K562 (cell line): Measurements from ENCODE around the gene MSTN. TPM values are rescaled to one million over a fixed set of nuclear protein-coding genes. Genes with fewer than 3 reads are reported as not detected.

Experiments
- ATAC-seq: fragments of 200-7000 bp; cut with Tn5 transposase; 3 replicates; pipeline ENCODE4 v1.9.1; 2020; ENCODE audit warnings: moderate library complexity
- BruUV-seq: library from RNA; stranded (reverse); fragments of 400-500 nt; replicated peaks from 2 replicates; lab custom pipeline; 2021; lab: Mats Ljungman, UMichigan
- CTCF ChIA-PET: fragments of 300-600 bp; formaldehyde crosslinking; extraction: SDS; loops from one replicate; lab custom pipeline; 2021; ENCODE audit warnings: low intra/inter-chr PET ratio; lab: Yijun Ruan, JAX
- POLR2A ChIA-PET: fragments of 300-600, 350-650 bp; sonication (Branson Sonifier 250); formaldehyde crosslinking; extraction: SDS; loops from one replicate; lab custom pipeline; 2021; ENCODE audit warnings: antibody characterized with exemption, inconsistent platforms; lab: Yijun Ruan, JAX
- DNase-seq, 4 experiments: peaks; one replicate each; pipeline versions ENCODE4 v3.0.0 to v3.0.0-alpha.2; 2011 to 2018; ENCODE audit warnings: low spot score in 3 of 4, mixed read lengths in 3 of 4; ENCODE audit errors: extremely low read depth in 1 of 4
- FAIRE-seq: peaks from 2 replicates; lab custom pipeline; 2011; peaks lifted over from hg19 to GRCh38; lab: Jason Lieb, UNC
- H2AFZ ChIP-seq: 2 replicates; pipeline ENCODE4 v1.6.0; 2011; ENCODE audit warnings: low read depth, low read length, control low read depth, inconsistent platforms
- H3K27ac ChIP-seq: fragments of 200-600 bp; 3 replicates; pipeline ENCODE4 v1.8.0; 2011; ENCODE audit warnings: low read depth, mild to moderate bottlenecking, control low read depth, inconsistent platforms, low read length, moderate library complexity, mixed read lengths; ENCODE audit errors: extremely low read depth
- H3K27me3 ChIP-seq, 2 experiments: fragments of 300-600 bp in 1 of 2; 2 replicates in 1 of 2; 3 replicates in 1 of 2; pipeline versions ENCODE4 v1.6.0 to v1.8.0; 2011; ENCODE audit warnings: inconsistent platforms in 2 of 2, low read length in 2 of 2, mild to moderate bottlenecking in 1 of 2, mixed read lengths in 1 of 2, moderate library complexity in 1 of 2; ENCODE audit not compliant: control insufficient read depth in 2 of 2, insufficient read depth in 2 of 2
- H3K36me3 ChIP-seq: fragments of 300-600 bp; 3 replicates; pipeline ENCODE4 v1.8.0; 2011; ENCODE audit warnings: mild to moderate bottlenecking, low read length, inconsistent platforms; ENCODE audit not compliant: control insufficient read depth, insufficient read depth
- H3K4me1 ChIP-seq, 2 experiments: fragments of 200-600 bp in 1 of 2; replicated peaks in 1 of 2; 2 replicates in 1 of 2; 3 replicates in 1 of 2; pipeline versions ENCODE4 v1.5.1 to v1.8.0; 2011; ENCODE audit warnings: inconsistent platforms in 2 of 2, low read length in 2 of 2, mild to moderate bottlenecking in 1 of 2, mixed read lengths in 1 of 2, moderate library complexity in 1 of 2; ENCODE audit not compliant: control insufficient read depth in 2 of 2, insufficient read depth in 2 of 2
- H3K4me2 ChIP-seq: 2 replicates; pipeline ENCODE4 v1.6.1; 2011; ENCODE audit warnings: low read length, control low read depth, inconsistent platforms, mixed read lengths; ENCODE audit not compliant: insufficient read depth
- H3K4me3 ChIP-seq: fragments of 200-600 bp; sonication (generic), shearing (Covaris generic); 2 replicates; pipeline ENCODE4 v1.5.1; 2016; ENCODE audit warnings: control low read depth, inconsistent platforms
- H3K79me2 ChIP-seq: fragments of 200-600 bp; 3 replicates; pipeline ENCODE4 v1.8.0; 2011; ENCODE audit warnings: low read length, inconsistent platforms; ENCODE audit not compliant: control insufficient read depth, insufficient read depth
- H3K9ac ChIP-seq, 2 experiments: 2 replicates each; pipeline versions ENCODE4 v1.6.0 to v1.6.1; 2011; ENCODE audit warnings: low read depth in 2 of 2, low read length in 2 of 2, control low read depth in 1 of 2, inconsistent platforms in 1 of 2, mild to moderate bottlenecking in 1 of 2, mixed read lengths in 1 of 2; ENCODE audit not compliant: insufficient read depth in 1 of 2
- H3K9me1 ChIP-seq: one replicate; pipeline ENCODE4 v1.6.0; 2011; ENCODE audit warnings: inconsistent platforms, mild to moderate bottlenecking, low read length, moderate library complexity; ENCODE audit not compliant: control insufficient read depth, insufficient read depth
- H3K9me3 ChIP-seq: replicated peaks from 2 replicates; pipeline ENCODE4 v1.5.1; 2011; ENCODE audit warnings: low read depth, low read length, inconsistent platforms; ENCODE audit not compliant: control insufficient read depth, insufficient read depth
- H4K20me1 ChIP-seq: replicated peaks from 2 replicates; pipeline ENCODE4 v1.6.1; 2011; ENCODE audit warnings: low read length, inconsistent platforms, mixed read lengths; ENCODE audit not compliant: control insufficient read depth, insufficient read depth
- NFIC ChIP-seq: fragments of 450-650 bp; IDR thresholded peaks from 2 replicates; pipeline ENCODE4 v1.6.1; 2017; ENCODE audit warnings: mild to moderate bottlenecking, inconsistent platforms
- ZNF280B ChIP-seq: fragments of 250-450 bp; sonication (Bioruptor Pico); IDR thresholded peaks from 2 replicates; pipeline ENCODE4 v1.5.1; 2021; ENCODE audit warnings: mild to moderate bottlenecking
- ZNF76 ChIP-seq: fragments of 250-450 bp; sonication (Bioruptor Pico); IDR thresholded peaks from 2 replicates; pipeline ENCODE4 v1.4.0; 2020; ENCODE audit warnings: mild to moderate bottlenecking, moderate library complexity, borderline replicate concordance
- WGBS: fragments of 100-300 bp; shearing (Covaris generic); methylation state at CpG from one replicate; pipeline ENCODE4 v1.1.6; 2016; ENCODE audit warnings: low coverage, mixed read lengths; ENCODE audit not compliant: insufficient coverage; ENCODE audit errors: missing lambda C conversion rate; 5-methylcytosine and 5-hydroxymethylcytosine counted together
- in situ Hi-C: fragments of 300-500 bp; cut with MboI; formaldehyde crosslinking; loops from 4 replicates; pipeline ENCODE4 v1.15.0; 2018; ENCODE audit warnings: inconsistent platforms, mixed read lengths
- intact Hi-C: fragments of 100-400 bp; cut with micrococcal nuclease; formaldehyde crosslinking; loops from 2 replicates; pipeline ENCODE4 v1.14.2; 2022
- polyA plus RNA-seq, 8 experiments: library from polyadenylated mRNA; depleted of rRNA in 4 of 8; stranded (reverse) in 5 of 8; unstranded in 3 of 8; fragments of >200 nt; fragmentation: Nextera tagmentation in 2 of 8; fragmentation: Illumina TruSeq in 1 of 8; extraction: Ambion mirVana in 2 of 8; extraction: Trizol in 1 of 8; gene quantifications; 2 replicates each; pipeline versions ENCODE4 v1.2.1 to v1.2.3, GENCODE V29; 2011 to 2014; ENCODE audit warnings: inconsistent platforms in 1 of 8, missing spikeins in 1 of 8
- total RNA-seq, 7 experiments: library from RNA; depleted of rRNA in 6 of 7; stranded (reverse); fragments of >200 nt in 6 of 7; fragmentation: Illumina TruSeq in 2 of 7; extraction: Trizol in 2 of 7; gene quantifications; 2 replicates each; pipeline versions ENCODE4 v1.2.1 to v1.2.3, GENCODE V29; 2011 to 2021; ENCODE audit warnings: low replicate concordance in 1 of 7
- TF ChIP-seq, protein P1 (sequence below): sonication (generic); formaldehyde crosslinking; IDR thresholded peaks from 2 replicates; pipeline ENCODE4 v1.8.0; 2022; ENCODE audit warnings: mild to moderate bottlenecking, missing genetic modification reagents

Gene MSTN
- total and polyA plus RNA-seq, 9 of the 15 experiments (the other 6 are each of a cell fraction or from before 2014, with no cell fraction given): not detected

- no peak for TF ChIP-seq ZNF76 (CRISPR knock-in tag)
- TF ChIP-seq, protein P1, sequence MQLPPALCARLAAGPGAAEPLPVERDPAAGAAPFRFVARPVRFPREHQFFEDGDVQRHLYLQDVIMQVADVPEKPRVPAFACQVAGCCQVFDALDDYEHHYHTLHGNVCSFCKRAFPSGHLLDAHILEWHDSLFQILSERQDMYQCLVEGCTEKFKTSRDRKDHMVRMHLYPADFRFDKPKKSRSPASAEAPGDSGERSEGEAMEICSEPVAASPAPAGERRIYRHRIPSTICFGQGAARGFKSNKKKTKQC (CRISPR knock-in tag): no peak
- TF ChIP-seq ZNF280B (CRISPR knock-in tag): no peak
- peak; percentile 67 for TF ChIP-seq NFIC
- in situ Hi-C loops (loop anchor here (10.0 kb wide), 2 partner anchors 223 to 423 kb away; no protein-coding TSS in a partner anchor), intact Hi-C loops (no loop called here)
- ATAC-seq (no peak), FAIRE-seq (no peak), DNase-seq (no peak)
- H3K4me2 ChIP-seq: no peak overlapping the region
- no TSS peak for BruUV-seq
- no peaks in the 10 kb centered on the region for H3K79me2 ChIP-seq
- ChIA-PET CTCF (no interaction called here), POLR2A (no interaction called here)
- no peak overlapping the region for H3K4me3 ChIP-seq
- no peaks in the 10 kb centered on the region for H4K20me1 ChIP-seq
- H2AFZ ChIP-seq: no peak overlapping the region
- H3K27ac ChIP-seq: no peak overlapping the region
- H3K36me3 ChIP-seq: no peaks in the 10 kb centered on the region
- H3K4me1 ChIP-seq: no peaks in the 10 kb centered on the region
- H3K27me3 ChIP-seq: no peaks in the 10 kb centered on the region
- 73% methylated on average over 1 of the region's 1 CpG for WGBS
- no peaks in the 10 kb centered on the region for H3K9me1 ChIP-seq
- H3K9ac ChIP-seq: no peak overlapping the region
- no peaks in the 10 kb centered on the region for H3K9me3 ChIP-seq
Observed at GRCh38 chr2:190082118-190082517, 19.6 kb upstream of the MSTN start.
